ENCODE measurements around the gene ARID1B.

ARID1B gene

GRCh38 chr6:157193443-157193996, 416.3 kb downstream of the ARID1B start:
- Histone ChIP-seq H3K9me3 (replicated peaks; ENCODE audit: insufficient read depth, low read length) (no peaks in the 10 kb centered on the region), H3K4me3 (ENCODE audit: low read length) (no peak overlapping the region), H3K4me2 (ENCODE audit: low read depth, low read length) (no peak overlapping the region), H3K36me3 (replicated peaks; ENCODE audit: insufficient read depth, low read length) (no peaks in the 10 kb centered on the region), H2AFZ (ENCODE audit: low read length) (no peak overlapping the region), H3K27me3 (replicated peaks; ENCODE audit: insufficient read depth, low read length) (no peaks in the 10 kb centered on the region), H3F3A (ENCODE audit: insufficient read depth, low read length) (no peaks in the 10 kb centered on the region), H3K4me1 (ENCODE audit: low read length) (no peaks in the 10 kb centered on the region), H3K27ac (ENCODE audit: low read length) (no peak overlapping the region), H3K9me2 (replicated peaks; ENCODE audit: insufficient read depth, low read length) (no peaks in the 10 kb centered on the region), H4K20me1 (ENCODE audit: insufficient read depth, low read length) (no peaks in the 10 kb centered on the region), H3K9ac (ENCODE audit: low read length) (no peak overlapping the region), H3K79me2 (ENCODE audit: low read length) (no peaks in the 10 kb centered on the region)
- TF ChIP-seq EZH2phosphoT487 (IDR thresholded peaks at IDR 0.05; ENCODE audit: low read length) (no peak), CTCF (IDR thresholded peaks at IDR 0.05; ENCODE audit: low read length) (no peak), EZH2 (optimal IDR thresholded peaks at IDR 0.05; ENCODE audit: low read depth, low read length) (no peak)
- DNase-seq: no peak

- Histone ChIP-seq H2AFZ (ENCODE audit: low read length) (no peak overlapping the region), H3K36me3 (replicated peaks; ENCODE audit: insufficient read depth, low read length) (no peaks in the 10 kb centered on the region), H3F3A (ENCODE audit: insufficient read depth, low read length) (no peaks in the 10 kb centered on the region), H3K79me2 (ENCODE audit: low read length) (no peaks in the 10 kb centered on the region), H3K4me2 (ENCODE audit: low read depth, low read length) (no peak overlapping the region), H3K4me1 (ENCODE audit: low read length) (no peaks in the 10 kb centered on the region), H3K27ac (ENCODE audit: low read length) (no peak overlapping the region), H3K9ac (ENCODE audit: low read length) (no peak overlapping the region), H4K20me1 (ENCODE audit: insufficient read depth, low read length) (no peaks in the 10 kb centered on the region), H3K4me3 (ENCODE audit: low read length) (no peak overlapping the region), H3K27me3 (replicated peaks; ENCODE audit: insufficient read depth, low read length) (no peaks in the 10 kb centered on the region), H3K9me3 (replicated peaks; ENCODE audit: insufficient read depth, low read length) (no peaks in the 10 kb centered on the region), H3K9me2 (replicated peaks; ENCODE audit: insufficient read depth, low read length) (no peaks in the 10 kb centered on the region)
- no peak for DNase-seq
- TF ChIP-seq CTCF (IDR thresholded peaks at IDR 0.05; ENCODE audit: low read length) (no peak), EZH2phosphoT487 (IDR thresholded peaks at IDR 0.05; ENCODE audit: low read length) (no peak)
These were observed 416.9 kb downstream of the ARID1B start for GRCh38 chr6:157194110-157194509.

- Histone ChIP-seq H2AFZ (ENCODE audit: low read length) (no peak overlapping the region), H3K9ac (ENCODE audit: low read length) (no peak overlapping the region), H3K4me2 (ENCODE audit: low read depth, low read length) (no peak overlapping the region), H3K27ac (ENCODE audit: low read length) (no peak overlapping the region), H3K9me2 (replicated peaks; ENCODE audit: insufficient read depth, low read length) (no peaks in the 10 kb centered on the region), H3K79me2 (ENCODE audit: low read length) (no peaks in the 10 kb centered on the region), H4K20me1 (ENCODE audit: insufficient read depth, low read length) (no peaks in the 10 kb centered on the region), H3F3A (ENCODE audit: insufficient read depth, low read length) (no peaks in the 10 kb centered on the region), H3K4me1 (ENCODE audit: low read length) (no peaks in the 10 kb centered on the region), H3K27me3 (replicated peaks; ENCODE audit: insufficient read depth, low read length) (no peaks in the 10 kb centered on the region), H3K9me3 (replicated peaks; ENCODE audit: insufficient read depth, low read length) (no peaks in the 10 kb centered on the region), H3K36me3 (replicated peaks; ENCODE audit: insufficient read depth, low read length) (no peaks in the 10 kb centered on the region), H3K4me3 (ENCODE audit: low read length) (no peak overlapping the region)
- no peak for TF ChIP-seq EZH2phosphoT487 (IDR thresholded peaks at IDR 0.05; ENCODE audit: low read length)
- no peak for DNase-seq
These were observed 417.5 kb downstream of the ARID1B start for GRCh38 chr6:157194643-157195042.

DNA sequence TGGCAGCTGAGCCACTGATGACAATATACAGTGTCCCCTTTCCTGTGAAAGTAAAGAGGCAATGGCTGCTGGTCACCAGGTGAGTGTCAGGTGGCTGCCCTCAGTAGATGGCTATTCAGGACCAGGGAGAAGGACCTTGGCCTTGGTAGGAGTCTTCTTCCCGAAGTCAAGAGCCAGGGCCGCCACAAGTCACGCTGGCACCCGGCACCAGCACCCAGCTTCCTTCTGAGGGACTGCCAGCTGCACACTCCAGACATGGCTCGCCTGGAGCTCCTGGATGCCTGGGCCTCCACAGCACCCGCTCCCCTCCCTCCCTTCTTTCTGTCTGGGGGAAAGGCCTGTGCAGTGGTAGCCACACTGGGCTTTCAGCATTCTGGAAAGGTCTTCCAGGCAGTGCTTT, 419.2 kb downstream of the ARID1B start:
- H4K20me1 ChIP-seq (ENCODE audit: insufficient read depth, low read length): no peaks in the 10 kb centered on the region
- no peak for TF ChIP-seq CTCF (IDR thresholded peaks at IDR 0.05; ENCODE audit: low read length)
- TF ChIP-seq EZH2phosphoT487 (IDR thresholded peaks at IDR 0.05; ENCODE audit: low read length): no peak
- TF ChIP-seq EZH2 (optimal IDR thresholded peaks at IDR 0.05; ENCODE audit: low read depth, low read length): no peak
- no peak overlapping the region for H3K4me3 ChIP-seq (ENCODE audit: low read length)
- no peaks in the 10 kb centered on the region for H3K9me2 ChIP-seq (replicated peaks; ENCODE audit: insufficient read depth, low read length)
- H3K27me3 ChIP-seq (replicated peaks; ENCODE audit: insufficient read depth, low read length): no peaks in the 10 kb centered on the region
- no peaks in the 10 kb centered on the region for H3F3A ChIP-seq (ENCODE audit: insufficient read depth, low read length)
- no peak for DNase-seq
- H3K36me3 ChIP-seq (replicated peaks; ENCODE audit: insufficient read depth, low read length): no peaks in the 10 kb centered on the region
- H3K9ac ChIP-seq (ENCODE audit: low read length): no peak overlapping the region
- H3K4me2 ChIP-seq (ENCODE audit: low read depth, low read length): no peak overlapping the region
- H2AFZ ChIP-seq (ENCODE audit: low read length): no peak overlapping the region
- H3K4me1 ChIP-seq (ENCODE audit: low read length): no peaks in the 10 kb centered on the region
- no peaks in the 10 kb centered on the region for H3K79me2 ChIP-seq (ENCODE audit: low read length)
- no peak overlapping the region for H3K27ac ChIP-seq (ENCODE audit: low read length)
- no peaks in the 10 kb centered on the region for H3K9me3 ChIP-seq (replicated peaks; ENCODE audit: insufficient read depth, low read length)

Data from MM.1S (cell line).